NCI-H187 (cell line): ENCODE results near the gene SLC25A45.
"Not testable (repeated sequence)": the region's sequence is repeated elsewhere in the genome, so short reads cannot be mapped to it uniquely, and the experiment has no call there.

Source experiments
- DNase-seq, 2 experiments: peaks; one replicate each; lab custom pipeline; 2025; lab: John Stamatoyannopoulos, UW

SLC25A45 gene

DNA sequence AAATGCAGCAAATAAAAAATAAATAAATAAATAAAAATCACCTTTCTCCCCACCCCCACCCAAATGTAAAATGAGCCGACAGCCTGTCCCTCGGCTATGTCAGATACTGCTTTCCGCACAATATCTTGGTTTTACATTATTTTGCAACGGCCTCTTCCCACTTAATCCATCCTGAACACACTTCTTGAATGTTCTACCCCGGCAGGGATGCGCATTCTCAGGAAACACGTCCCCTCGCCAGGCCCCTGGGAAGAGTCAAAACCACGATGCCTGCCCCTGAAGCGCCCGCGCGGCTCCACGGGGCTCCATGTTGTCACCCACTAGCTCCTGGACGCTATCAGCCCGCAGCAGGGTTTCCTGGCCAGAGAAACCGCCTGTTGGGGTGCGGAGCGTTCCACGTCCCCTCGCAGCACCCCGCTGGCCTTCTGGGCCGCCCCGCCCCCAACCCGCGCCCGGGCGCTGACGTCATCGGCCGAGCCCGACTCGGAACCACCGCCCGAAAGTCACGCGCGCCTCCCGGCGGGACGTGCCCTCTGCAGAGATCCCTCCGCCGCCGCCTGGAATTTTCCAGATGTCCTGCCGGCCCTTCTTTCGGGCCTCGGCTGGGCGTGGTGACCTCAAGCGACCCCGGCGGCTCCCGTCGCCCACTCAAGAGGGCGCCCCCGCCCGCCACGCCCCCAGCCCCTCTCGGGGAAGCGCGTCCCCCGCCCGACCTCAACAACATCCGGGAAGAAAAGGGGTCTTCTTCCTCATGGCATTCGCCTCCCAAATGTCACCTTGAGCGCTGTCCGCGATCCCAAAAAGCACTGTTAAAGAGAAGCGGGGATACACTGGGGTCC is 39.6 kb upstream of the SLC25A45 start:
- DNase-seq: peak; percentile 61 to 86

DNA sequence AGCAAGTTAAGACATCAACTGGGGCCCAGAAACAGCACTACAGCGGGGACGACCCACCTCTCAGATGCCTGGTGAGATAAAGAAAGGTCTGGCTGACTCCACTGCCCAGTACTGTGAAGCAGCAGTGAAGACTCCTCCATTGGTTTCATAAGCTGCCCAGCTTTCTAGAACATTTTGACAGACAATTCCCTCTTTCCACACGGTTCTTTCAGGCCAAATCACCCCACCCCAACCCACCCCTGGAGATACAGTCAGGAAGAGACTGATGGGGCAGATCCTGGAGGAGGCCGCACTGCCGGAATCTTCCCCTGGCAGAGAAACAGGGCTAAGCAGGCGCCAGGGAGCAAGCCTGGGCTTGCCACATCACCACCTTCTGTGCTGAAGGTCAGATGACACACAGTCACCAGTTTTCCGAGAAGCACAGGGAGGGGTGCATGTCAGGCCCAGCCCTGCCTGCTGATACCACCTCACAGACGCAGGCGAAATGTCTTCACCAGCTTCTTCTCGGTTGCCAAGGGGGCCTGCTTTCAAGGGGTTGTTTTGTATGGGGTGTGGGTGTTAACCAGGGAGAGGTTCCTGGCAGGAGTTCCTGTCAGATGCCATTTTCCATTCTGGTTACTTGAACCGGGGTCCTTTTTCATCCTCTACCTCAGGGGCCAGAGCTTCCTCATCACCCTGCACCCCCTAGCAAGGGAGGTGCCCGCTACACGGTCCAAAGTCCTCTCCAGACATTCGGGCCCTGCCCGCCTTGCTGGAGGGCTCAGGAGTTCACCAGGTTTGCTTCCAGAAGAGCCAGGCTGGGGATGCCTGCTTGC is 38.7 kb upstream of the SLC25A45 start:
- DNase-seq: peak; percentile 46 to 73

DNA sequence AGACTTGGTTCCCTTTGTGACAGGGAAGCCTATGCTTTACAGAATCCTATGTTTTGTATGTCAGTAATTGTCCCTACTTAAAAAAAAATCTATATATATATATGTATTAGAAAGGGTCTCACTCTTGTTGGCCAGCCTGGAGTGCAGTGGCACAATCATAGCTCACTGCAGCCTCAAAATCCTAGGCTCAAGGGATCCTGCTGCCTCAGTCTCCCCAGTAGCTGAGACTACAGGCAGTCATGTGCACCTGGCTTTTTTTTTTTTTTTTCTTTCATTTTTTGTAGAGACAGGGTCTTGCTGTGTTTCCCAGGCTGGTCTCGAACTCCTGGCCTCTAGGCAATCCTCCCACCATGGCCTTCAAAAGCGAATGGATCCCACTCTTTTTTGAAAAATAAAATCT is 38.1 kb upstream of the SLC25A45 start:
- no peak for DNase-seq

DNA sequence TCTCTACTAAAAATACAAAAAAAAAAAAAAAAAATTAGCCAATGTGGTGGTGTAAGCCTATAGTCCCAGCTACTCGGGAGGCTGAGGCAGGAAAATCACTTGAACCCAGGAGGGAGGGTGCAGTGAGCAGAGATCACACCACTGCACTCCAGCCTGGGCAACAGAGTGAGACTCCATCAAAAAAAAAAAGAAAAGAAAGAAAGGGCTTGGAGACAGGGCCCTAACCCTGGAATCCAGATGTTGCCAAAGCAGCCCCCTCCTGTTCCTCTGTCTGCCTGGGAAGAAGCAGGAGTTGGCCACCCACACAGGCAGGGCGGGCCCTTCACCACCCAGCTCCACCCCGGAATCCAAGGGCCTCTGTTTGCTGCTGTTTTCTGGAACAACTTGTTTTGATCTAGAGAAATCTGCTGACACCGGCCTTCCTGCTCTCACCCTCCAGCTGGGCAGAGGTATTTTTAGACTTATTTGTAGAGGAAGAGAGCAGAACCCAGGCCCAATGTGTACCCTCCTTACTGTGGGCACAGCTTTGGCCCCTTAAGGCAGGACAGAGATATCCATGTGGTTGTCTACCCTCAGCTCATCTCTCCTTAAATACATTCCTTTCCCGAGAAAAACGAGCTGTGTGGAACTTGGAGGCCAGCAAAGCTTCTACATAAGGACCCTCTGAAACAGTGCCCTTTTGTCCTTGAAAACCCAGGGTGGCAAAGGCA is 37.5 kb upstream of the SLC25A45 start:
- DNase-seq: no peak

DNA sequence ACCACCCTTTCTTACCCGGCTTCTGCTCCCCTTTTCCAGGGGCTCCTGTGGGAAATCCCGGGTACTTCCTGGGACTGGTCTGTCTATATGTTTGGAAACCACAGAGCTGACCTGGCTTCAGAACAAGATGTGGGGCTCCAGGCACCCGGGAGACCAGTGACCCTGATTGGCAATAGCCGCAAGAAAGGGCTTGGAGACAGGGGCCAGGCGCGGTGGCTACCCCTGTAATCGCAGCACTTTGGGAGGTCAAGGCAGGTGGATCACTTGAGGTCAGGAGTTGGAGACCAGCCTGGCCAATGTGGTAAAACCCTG is 37.0 kb upstream of the SLC25A45 start:
- no peak for DNase-seq

DNA sequence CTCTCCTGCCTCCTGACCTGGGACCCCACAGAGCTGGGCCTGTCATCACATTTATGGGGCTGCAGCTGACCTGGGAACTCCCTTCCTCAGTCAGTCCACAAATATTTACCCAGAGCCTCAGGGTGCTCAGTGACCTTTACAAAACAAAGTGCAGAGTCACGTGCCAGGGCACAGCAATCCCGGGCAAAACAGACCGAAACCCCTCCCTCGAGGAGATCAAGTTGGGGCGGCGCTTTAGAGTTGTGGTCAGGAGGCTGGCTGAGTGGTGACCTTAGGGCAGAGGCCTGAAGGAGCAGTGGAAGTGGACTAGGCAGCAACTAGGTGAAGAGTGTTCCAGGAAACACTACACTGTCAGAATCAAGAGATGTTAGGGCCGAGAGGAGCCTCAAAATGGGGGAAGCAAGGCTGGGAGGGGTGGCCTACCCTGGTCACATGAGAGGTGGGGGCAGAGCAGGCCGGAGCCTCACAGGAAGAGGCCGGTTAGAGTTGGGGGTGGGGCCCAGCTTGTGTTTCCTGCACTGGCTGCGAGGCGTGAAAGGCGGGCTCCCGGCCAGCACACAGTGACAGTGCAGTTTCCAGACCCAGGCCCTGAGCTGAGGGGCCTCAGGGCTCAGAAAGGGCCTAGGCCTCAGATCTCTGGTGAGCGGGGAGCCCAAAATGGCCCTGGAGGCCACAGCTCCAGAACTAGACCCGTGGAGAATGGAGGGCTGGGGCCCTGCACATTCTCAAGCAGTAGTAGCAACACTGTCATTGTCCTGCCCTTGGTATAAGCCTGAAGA is 36.4 kb upstream of the SLC25A45 start:
- peak; percentile 74 to 91 for DNase-seq

DNA sequence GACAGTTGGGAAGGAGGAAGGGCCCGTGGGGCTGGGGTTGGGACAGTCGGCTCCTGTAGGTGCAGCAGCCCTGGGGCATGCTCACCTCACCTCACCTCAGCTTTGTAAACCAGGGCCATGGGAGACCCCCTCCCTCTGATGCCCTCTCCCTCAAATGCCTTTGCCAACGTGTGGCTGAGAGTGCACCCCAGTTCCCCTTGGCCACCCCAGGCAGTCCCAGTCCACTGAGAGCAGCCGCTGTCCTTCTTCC is 35.9 kb upstream of the SLC25A45 start:
- DNase-seq: no peak

DNA sequence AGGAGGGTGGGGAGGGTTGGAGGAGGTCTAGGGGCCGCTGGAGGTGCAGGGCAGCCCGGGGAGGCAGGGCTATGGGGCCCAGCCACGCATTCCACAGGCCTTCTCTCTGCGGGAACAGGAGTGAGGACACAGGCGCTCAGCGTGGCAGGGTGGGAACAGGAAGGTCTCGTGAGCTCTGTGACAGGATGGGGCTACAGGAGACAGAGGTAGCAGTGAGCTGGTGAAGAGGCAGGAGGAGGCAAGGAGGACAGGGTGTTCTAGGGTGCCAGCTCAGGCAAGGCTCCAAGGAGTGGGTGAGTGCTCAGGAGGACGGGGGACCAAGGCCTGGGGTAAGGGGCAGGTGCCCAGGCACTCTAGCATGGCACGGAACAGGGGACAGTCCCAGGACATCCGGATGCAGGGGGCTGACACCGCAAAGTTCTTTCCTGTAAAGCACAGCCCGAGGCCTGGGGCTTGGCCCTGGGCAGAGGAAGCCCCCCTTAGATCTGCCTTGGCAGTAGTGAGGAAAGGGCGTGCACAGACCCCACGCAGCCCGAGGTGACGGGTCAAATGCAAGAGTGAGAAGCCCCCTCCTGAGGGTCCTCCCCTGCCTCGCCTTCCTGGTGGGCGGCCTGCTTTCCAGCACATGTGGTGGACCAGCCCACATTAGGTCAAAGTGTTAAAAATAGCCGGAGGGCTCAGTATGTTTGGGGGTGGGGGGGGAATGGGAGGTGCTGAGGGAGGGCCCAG is 35.4 kb upstream of the SLC25A45 start:
- DNase-seq: no peak

DNA sequence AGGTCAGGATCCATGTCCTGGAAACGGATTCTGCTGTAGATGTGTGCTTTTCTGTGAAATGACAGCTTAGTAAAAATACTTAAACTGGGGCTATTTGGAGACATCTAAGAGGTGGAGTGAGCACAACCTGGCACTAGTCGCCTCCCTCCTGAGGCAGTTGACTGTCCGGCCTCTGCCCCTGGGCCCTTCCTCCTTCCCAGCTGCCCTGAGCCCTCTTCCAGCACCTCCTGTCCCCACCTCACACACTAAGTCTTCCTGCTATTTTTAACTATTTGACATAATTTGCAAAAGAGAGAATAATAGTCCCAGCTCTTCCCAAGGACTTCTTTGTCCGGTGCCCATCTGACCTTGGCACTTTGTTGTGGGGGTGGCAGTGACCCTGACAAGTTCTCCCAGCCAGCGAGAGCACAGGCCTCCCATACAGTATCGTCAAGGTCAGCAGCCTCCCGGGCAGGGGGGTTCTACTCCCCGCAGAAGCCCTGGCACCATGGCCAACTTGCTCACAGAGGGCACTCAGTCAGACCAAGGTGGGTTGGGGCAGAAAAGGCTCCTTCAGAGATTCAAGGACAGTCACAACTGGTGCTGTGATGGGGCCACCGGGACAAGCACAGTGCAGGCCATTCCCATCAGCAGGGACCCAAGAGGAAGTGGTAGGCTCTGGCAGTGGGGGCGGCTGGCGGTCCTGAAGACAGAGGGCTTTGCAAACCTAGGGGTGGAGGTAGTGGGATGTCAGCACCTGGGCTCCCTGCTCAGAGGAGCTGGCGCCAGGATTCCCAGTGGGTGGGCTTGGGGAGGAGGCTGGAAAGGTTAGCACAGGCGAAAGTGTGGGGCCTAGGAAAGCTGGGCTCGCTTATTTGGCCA is 34.6 kb upstream of the SLC25A45 start:
- DNase-seq: no peak

DNA sequence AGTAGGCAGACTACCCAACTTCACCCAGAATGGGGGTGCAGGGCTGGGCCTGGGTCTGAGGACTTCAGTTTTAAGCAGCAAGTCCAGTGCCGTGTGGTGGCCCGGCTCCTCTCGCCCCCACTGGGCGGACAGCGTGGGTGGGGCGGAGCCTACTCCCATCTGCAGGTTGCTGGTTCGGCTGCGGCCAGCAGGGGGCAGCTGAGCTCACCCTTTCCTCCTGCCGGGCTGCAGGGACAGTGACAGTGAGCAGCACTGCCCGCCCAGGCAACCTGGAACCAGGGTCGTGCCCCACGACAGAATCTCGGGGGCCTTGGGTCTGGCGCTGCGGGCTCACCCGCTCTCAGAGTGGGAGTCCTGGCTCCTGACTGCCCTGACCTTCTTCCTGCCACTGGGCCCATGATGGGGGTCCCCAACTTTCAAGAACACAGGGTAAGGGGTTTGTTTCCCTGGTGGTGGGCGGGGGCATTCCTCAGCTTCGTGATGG is 33.9 kb upstream of the SLC25A45 start:
- DNase-seq: peak; percentile 50 to 80

DNA sequence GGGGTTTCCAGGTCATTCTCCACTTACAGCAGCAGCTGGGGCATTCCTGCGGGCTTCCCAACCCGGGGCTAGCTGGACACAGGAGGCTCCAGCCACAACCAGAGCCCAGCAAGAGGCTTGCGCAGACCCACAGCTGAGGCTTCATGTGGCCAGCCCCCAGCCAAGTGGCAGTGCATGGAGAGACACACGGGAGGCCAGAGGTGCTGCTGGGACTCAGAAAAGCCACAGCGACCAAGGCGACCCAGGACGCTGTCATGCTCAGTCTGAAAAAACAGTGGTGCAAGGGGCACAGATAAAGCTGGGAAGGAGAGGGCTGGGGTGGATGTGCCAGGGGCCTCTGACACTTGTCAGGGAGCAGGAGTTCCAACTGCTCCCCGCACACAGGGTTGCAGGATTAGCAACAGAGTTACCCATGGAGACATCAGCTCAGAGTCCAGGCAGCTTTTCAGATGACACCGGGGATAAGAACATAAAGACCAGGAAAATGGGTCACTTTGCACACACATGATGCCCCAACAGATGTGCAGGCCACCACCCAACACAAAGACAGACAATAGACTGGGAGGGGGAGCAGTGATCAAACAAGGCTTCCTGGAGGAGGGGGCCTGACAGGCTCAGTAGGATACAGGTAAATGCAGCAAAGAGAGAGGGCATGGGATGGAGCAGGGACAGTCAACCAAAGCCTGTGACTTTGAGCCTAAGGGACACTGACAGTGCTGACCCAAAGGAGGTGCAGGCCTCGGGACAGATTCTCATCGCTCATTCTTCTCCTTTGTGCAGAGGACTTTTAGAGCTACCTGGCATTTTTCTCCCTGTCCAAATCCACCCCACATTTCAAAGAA is 33.3 kb upstream of the SLC25A45 start:
- DNase-seq: no peak

DNA sequence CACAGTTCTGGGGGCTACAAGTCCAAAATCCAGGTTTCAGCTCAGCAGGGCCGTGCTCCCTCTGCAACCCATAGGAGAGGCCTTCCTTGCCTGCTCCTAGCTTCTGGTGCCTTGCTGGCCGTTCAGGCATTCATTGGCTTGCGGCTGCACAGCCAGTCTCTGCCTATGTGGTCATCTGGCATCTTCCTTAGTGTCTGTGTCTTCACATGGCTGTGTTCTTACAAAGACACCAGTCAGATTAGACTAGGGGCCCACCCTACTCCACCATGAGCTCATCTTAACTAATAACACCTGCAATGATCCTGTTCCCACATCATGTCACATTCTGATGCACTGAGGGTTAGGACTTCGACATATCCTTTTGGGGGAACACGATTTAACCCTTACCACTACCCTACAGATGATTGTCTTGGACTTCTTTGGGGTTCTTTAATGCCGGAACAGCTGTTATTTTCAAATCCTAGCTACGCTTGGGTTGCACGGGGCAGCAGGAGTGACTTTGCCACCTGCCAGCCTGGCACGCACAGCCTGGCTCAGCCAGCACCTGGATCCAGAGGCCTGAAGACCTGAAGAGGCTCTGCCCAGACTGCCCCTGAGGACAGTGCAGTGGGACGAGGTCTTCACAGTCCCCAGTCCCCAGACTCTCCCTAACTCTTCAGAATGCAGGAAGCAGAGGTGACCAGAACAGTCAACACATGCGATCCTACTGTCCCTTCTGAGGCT is 32.5 kb upstream of the SLC25A45 start:
- no peak for DNase-seq

DNA sequence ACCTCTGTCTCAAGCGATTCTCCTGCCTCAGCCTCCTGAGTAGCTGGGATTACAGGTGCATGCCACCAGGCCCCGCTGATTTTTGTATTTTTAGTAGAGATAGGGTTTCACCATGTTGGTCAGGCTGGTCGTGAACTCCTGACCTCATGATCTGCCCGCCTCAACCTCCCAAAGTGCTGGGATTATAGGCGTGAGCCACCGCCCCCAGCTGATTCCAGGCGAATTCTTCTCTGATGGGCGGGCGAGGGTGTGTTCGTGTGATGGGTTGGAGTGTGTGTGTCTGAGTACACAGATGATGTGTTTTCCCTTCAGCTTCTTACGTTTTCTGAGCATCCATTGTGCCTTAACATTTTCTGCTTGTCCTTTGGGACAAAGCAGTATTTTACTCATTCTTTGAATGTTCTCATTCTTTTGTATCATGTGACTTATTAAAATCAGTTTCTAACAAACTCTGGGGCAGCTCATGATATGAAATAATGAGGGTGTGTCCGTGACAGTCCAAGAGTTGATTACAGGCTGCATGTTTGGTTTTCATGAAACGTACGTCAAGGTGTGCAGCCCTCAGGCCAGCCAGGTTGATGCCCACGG is 30.7 kb upstream of the SLC25A45 start:
- DNase-seq: not testable (repeated sequence)

DNA sequence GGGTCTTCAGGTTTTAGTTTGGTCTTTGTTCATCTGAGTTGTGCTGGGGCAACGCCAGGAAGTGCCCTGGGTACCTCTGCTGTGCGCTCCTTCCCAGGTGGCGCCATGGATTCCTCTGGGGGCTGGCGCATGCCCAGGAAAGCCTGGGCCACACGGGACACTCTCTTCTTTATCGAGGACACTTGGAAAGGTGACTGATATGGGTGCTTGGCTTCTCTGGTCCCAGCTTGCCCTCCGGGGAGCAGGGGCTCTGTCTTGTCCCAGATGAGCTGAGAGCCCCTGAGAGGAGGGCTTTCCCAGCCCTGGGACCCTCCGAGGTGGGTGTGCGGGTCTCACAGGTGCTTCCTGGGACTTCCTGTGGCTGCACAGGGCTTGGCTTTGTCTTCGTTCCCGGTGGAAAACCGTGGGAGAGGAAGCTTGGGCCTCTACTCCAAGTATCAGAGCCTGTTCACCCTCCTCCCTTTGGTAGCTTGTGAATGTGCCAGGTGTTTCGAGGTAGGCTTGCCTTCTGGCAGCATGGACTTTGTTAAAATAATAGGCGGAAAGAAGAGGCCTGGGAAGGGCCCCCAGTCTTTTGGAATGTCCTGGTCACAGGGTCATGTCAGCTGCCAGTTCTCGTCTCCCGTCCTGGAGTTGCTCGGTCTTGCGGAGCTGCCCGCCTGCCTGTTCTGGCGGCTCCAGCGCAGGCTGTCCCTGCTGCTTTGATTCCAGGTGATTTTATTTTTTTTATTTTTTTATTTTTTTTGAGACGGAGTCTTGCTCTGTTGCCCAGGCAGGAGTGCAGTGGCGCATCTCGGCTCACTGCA is 30.0 kb upstream of the SLC25A45 start:
- no peak for DNase-seq

DNA sequence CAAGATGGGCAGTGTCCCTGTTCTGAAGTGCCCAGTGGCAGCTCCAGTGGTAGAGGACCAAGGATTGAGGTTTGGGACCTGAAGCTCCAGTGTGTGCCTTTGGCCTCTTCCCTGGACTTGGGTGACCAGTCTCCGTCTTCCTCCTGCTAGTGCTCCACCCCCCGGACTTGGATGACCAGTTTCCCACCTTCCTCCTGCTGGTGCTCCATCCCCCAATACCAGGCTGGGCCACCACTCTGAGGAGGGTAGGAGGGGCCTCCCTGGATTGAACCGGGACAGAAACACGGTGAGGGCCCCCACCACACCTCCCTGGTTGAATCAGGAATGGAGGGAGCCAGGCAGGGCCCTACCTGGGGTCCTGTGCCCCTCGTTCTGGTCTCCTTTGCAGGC is 29.2 kb upstream of the SLC25A45 start:
- DNase-seq: no peak

DNA sequence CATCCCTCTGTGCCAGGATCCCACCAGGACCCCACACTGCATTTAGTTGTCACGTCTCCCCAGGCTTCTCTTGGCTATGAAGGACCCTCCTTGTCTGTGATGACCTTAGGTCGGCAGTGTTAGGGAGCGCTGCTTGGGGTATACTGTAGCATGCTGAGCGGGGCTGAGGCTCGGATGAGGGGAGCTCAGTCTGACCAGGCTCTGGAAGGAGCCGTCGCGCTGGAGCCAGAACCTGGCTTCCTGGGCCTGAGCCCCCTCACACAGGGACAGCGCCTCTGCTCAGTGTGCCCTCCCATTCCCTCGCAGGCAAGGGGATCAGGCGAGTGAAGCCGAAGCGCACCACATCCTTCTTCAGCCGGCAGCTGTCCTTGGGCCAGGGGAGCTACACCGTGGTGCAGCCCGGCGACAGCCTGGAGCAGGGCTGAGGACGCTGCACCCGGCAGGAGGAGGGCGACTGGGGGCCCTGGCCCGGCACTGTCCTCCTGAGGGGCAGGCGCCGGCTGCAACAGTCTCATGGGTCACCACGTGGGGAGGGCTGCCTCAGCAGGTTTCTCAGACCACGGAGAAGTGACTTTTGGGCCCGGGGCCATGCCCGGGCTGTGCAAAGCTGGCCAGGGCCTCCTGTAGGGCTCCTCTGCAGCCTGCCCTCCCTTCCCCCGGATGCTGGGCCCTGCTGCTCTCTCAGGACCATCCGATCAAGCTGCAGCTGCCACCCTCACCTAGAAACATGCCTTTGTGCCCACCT is 28.7 kb upstream of the SLC25A45 start:
- no peak for DNase-seq
